Activated CD8-positive, alpha-beta memory T cell treated with anti-CD3 and anti-CD28 coated beads, Interleukin-2, amount 10 ng/mL, durations not matched to agents 7 days and 5 days (primary cell): ENCODE data around the gene DBR1. TPM values are rescaled to one million over a fixed set of nuclear protein-coding genes. Genes with fewer than 3 reads are reported as not detected.

Source experiments
- ATAC-seq: fragments of 150-1000 bp; cut with Tn5 transposase; one replicate; pipeline ENCODE4 v1.10.0; 2021; ENCODE audit warnings: moderate library complexity
- CTCF ChIA-PET: fragments of 350-600 bp; sonication (Branson Sonifier 250); formaldehyde crosslinking; loops from one replicate; lab custom pipeline; 2021; ENCODE audit warnings: antibody characterized with exemption; lab: Charles Lee
- DNase-seq: peaks from one replicate; pipeline ENCODE4 v3.0.0-alpha.2; 2020
- H3K27ac Mint-ChIP-seq: one replicate; pipeline ENCODE4 v1.8.0; 2021; ENCODE audit warnings: mild to moderate bottlenecking, mixed read lengths
- H3K27me3 Mint-ChIP-seq: one replicate; pipeline ENCODE4 v1.8.0; 2021; ENCODE audit warnings: mixed read lengths
- H3K36me3 Mint-ChIP-seq: one replicate; pipeline ENCODE4 v1.8.0; 2021; ENCODE audit warnings: mild to moderate bottlenecking, mixed read lengths
- H3K4me1 Mint-ChIP-seq: one replicate; pipeline ENCODE4 v1.8.0; 2021; ENCODE audit warnings: mixed read lengths
- H3K4me3 Mint-ChIP-seq: one replicate; pipeline ENCODE4 v1.8.0; 2021; ENCODE audit warnings: mild to moderate bottlenecking, moderate library complexity, mixed read lengths
- H3K9me3 Mint-ChIP-seq: one replicate; pipeline ENCODE4 v1.8.0; 2022; ENCODE audit warnings: low read depth, mixed read lengths
- total RNA-seq, 2 experiments: library from RNA; stranded (reverse); gene quantifications; one replicate each; pipeline ENCODE4 v1.2.3, GENCODE V29; 2021

Gene DBR1
- total RNA-seq, 2 experiments from 2014 or later: 22.0 to 23.0 TPM

GRCh38 chr3:138125548-138126221 is 49.0 kb downstream of the DBR1 start:
- ATAC-seq: no peak
- no peak overlapping the region for H3K4me3 Mint-ChIP-seq
- no peaks in the 10 kb centered on the region for H3K9me3 Mint-ChIP-seq
- H3K27ac Mint-ChIP-seq: no peak overlapping the region
- DNase-seq: no peak
- H3K36me3 Mint-ChIP-seq: no peaks in the 10 kb centered on the region
- H3K4me1 Mint-ChIP-seq: peaks cover 1% of the 10 kb centered on the region
- CTCF ChIA-PET: interaction anchor here (0.9 to 1.2 kb wide), 2 partner anchors 10 to 57 kb away, joined by 3 read pairs; partner anchors contain the start of gene DZIP1L
- H3K27me3 Mint-ChIP-seq: peaks cover 29% of the 10 kb centered on the region

- DNase-seq: no peak
- CTCF ChIA-PET: interaction anchor here (0.9 to 1.2 kb wide), 2 partner anchors 10 to 56 kb away, joined by 3 read pairs; partner anchors contain the start of gene DZIP1L
- no peak overlapping the region for H3K4me3 Mint-ChIP-seq
- H3K4me1 Mint-ChIP-seq: peaks cover 1% of the 10 kb centered on the region
- no peaks in the 10 kb centered on the region for H3K36me3 Mint-ChIP-seq
- peaks cover 29% of the 10 kb centered on the region for H3K27me3 Mint-ChIP-seq
- H3K9me3 Mint-ChIP-seq: no peaks in the 10 kb centered on the region
- H3K27ac Mint-ChIP-seq: no peak overlapping the region
- ATAC-seq: no peak
These were observed 49.9 kb downstream of the DBR1 start for GRCh38 chr3:138124706-138125355.

GRCh38 chr3:138124188-138124587 is 50.5 kb downstream of the DBR1 start:
- H3K27ac Mint-ChIP-seq: no peak overlapping the region
- H3K4me1 Mint-ChIP-seq: peaks cover 1% of the 10 kb centered on the region
- H3K4me3 Mint-ChIP-seq: no peak overlapping the region
- H3K9me3 Mint-ChIP-seq: no peaks in the 10 kb centered on the region
- no peaks in the 10 kb centered on the region for H3K36me3 Mint-ChIP-seq
- H3K27me3 Mint-ChIP-seq: peaks cover 24% of the 10 kb centered on the region
- DNase-seq (no peak), ATAC-seq (no peak)
- CTCF ChIA-PET: no interaction called here

DNA sequence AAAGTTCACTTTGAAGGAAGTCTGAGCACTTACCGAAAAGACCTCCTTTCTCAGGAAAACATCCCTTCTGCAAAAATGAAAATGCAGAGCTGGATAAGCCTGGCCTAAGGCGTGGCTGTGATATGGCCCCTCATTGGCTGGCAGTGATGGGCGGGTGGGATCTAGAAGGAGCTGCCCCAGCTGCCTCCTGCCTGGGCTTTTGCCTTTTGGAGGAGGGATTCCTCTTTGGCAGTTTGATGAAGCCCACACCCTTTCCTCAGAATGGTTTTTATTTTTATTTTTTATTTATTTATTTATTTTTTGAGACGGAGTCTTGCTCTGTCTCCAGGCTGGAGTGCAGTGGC is 55.3 kb downstream of the DBR1 start:
- peaks cover 52% of the 10 kb centered on the region for H3K27me3 Mint-ChIP-seq
- CTCF ChIA-PET: interaction anchor here (1.6 to 3.2 kb wide), 6 partner anchors 37 to 56 kb away, joined by 5 to 44 read pairs (median 20); no protein-coding TSS in a partner anchor

GRCh38 chr3:138118612-138119422 is 55.9 kb downstream of the DBR1 start:
- H3K4me1 Mint-ChIP-seq: peaks cover 6% of the 10 kb centered on the region
- H3K4me3 Mint-ChIP-seq: no peak overlapping the region
- no peaks in the 10 kb centered on the region for H3K9me3 Mint-ChIP-seq
- CTCF ChIA-PET: interaction anchor here (0.5 to 3.2 kb wide), 16 partner anchors 12 to 577 kb away, joined by 3 to 44 read pairs (median 5); no protein-coding TSS in a partner anchor
- H3K27me3 Mint-ChIP-seq: peaks cover 57% of the 10 kb centered on the region
- no peak overlapping the region for H3K27ac Mint-ChIP-seq
- no peaks in the 10 kb centered on the region for H3K36me3 Mint-ChIP-seq
- DNase-seq (peak; percentile 69), ATAC-seq (peak; percentile 64)

More for the DNA sequence above, 55.3 kb downstream of the DBR1 start:
- Mint-ChIP-seq H3K4me3 (no peak overlapping the region), H3K9me3 (no peaks in the 10 kb centered on the region), H3K36me3 (no peaks in the 10 kb centered on the region), H3K4me1 (peaks cover 6% of the 10 kb centered on the region), H3K27ac (no peak overlapping the region)
- no peak for DNase-seq
- no peak for ATAC-seq

DNA sequence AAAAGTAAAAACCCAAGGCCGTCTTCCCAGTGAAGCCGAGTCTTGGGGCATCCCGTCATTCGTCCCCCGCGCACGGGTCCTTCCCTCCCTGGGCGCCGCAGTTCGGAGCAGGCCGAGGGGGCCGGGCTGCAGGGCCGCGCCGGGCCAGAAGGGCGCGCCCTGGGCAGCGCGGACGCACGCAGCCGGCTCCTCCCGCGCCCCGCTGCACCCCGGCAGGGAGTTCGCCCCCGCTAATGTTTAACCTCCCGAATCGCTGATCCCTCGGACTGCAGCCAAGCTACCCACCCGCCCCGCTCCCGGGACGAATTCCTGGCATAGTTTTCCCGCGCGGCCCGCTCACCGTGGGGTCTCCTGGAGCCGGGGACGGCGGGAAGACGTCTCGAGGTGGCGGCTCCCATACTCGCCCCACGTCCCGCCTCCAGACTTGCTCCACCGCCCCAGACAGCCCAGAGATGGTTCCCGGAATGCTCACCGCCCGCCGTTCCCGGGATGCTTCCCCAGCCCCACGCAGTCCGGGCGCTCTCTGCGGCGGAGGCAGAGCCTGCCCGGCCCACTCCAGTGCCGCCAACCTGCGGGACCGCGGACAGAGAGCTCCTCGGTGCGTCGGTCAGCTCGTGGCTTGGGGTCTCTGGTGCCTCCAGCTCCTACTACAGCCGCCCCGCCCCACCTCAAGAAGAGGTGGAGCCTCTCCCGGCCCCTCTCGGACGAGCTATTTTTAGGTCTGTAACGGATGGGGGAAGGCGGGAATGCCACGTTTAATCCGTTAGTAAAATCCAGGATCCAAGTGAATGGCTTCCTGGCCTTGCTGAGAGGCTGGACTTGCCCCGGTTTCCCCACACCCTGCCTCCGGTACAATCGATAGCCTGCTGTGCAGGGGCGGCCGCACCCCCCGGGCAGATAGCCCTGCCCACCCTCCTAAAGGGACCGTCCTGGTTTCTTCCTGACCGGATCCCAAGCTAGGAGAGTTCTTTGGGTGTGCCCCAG is 59.4 kb downstream of the DBR1 start, which contains the start of gene DZIP1L:
Gene DZIP1L (minus strand): TSS at position 621 of the 984 bp plus-strand sequence. CDS start 11,637 bp downstream, outside the sequence.
- Mint-ChIP-seq H3K27me3 (peaks cover 64% of the 10 kb centered on the region), H3K4me1 (peaks cover 6% of the 10 kb centered on the region), H3K9me3 (no peaks in the 10 kb centered on the region), H3K27ac (no peak within 1 kb of the TSS), H3K4me3 (peak within 1 kb of the TSS; percentile 71), H3K36me3 (no peaks in the 10 kb centered on the region)
- ATAC-seq (peak; percentile 96), DNase-seq (peak; percentile 46)
- CTCF ChIA-PET: interaction anchor here (0.7 to 1.5 kb wide), 3 partner anchors 10 to 173 kb away, joined by 3 to 5 read pairs (median 5); no protein-coding TSS in a partner anchor

DNA sequence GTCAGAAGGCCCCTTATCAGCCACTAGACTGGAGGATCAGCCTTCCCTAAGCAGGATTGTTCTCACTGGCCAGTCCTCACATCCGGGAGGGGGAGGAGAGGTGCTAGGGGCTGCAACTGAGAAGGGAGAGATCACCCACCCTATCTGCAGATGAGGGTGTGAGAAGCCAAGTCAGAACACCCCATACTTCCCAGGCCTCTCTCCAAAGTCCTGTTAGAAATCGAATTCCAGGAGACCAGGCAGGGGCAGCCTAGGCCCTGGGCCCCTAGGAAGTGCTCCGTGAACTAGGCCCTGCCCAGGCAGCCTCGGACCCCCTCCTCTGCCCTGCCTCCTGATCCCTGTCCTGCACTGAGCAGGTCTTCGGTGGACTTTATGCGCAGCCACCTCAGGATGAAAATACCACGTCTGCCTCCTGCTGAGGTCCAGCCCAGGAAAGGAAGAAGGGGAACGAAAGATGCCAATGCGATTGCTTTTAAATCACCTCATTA is 60.2 kb downstream of the DBR1 start:
- ATAC-seq (no peak), DNase-seq (no peak)
- Mint-ChIP-seq H3K27me3 (peaks cover 61% of the 10 kb centered on the region), H3K9me3 (no peaks in the 10 kb centered on the region), H3K27ac (no peak overlapping the region), H3K36me3 (no peaks in the 10 kb centered on the region), H3K4me1 (peaks cover 6% of the 10 kb centered on the region), H3K4me3 (peak overlapping the region; percentile 71)
- CTCF ChIA-PET: interaction anchor here (1.0 kb wide), 1 partner anchor 11 kb away, joined by 3 read pairs; no protein-coding TSS in a partner anchor

DNA sequence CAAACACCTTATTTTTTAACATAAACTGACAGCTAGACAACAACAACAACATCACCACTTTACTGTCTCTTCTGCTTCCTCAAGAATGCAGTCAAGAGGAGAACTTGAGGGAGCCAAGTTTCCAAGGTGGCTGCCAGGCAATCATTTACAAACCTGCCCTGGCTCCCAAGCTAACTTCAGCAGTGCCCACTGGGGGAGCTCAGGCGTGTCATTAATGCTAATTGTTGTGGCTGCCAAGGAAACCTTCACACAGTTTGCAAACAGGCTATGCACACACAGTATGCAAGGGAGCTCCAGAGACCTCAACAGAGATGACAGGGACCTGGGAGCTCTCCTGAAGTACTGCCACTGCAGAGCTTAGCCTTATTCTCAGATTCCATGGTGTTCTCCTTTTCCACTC is 61.4 kb downstream of the DBR1 start:
- Mint-ChIP-seq H3K36me3 (no peaks in the 10 kb centered on the region), H3K27ac (no peak overlapping the region), H3K4me3 (no peak overlapping the region), H3K27me3 (peaks cover 62% of the 10 kb centered on the region), H3K9me3 (no peaks in the 10 kb centered on the region), H3K4me1 (peaks cover 6% of the 10 kb centered on the region)
- DNase-seq (no peak), ATAC-seq (no peak)
- CTCF ChIA-PET: interaction anchor here (1.0 kb wide), 1 partner anchor 10 kb away, joined by 3 read pairs; no protein-coding TSS in a partner anchor

GRCh38 chr3:138112362-138112761 is 62.4 kb downstream of the DBR1 start:
- CTCF ChIA-PET: interaction anchor here (0.6 kb wide), 1 partner anchor 65 kb away, joined by 3 read pairs; no protein-coding TSS in a partner anchor
- no peak for ATAC-seq

More at GRCh38 chr3:138112362-138112761, 62.4 kb downstream of the DBR1 start:
- H3K4me1 Mint-ChIP-seq: peaks cover 6% of the 10 kb centered on the region
- no peaks in the 10 kb centered on the region for H3K36me3 Mint-ChIP-seq
- H3K9me3 Mint-ChIP-seq: no peaks in the 10 kb centered on the region
- H3K27me3 Mint-ChIP-seq: peaks cover 60% of the 10 kb centered on the region
- H3K27ac Mint-ChIP-seq: no peak overlapping the region
- no peak for DNase-seq
- no peak overlapping the region for H3K4me3 Mint-ChIP-seq
